ENCODE measurements around the gene TALDO1.

Gene TALDO1

DNA sequence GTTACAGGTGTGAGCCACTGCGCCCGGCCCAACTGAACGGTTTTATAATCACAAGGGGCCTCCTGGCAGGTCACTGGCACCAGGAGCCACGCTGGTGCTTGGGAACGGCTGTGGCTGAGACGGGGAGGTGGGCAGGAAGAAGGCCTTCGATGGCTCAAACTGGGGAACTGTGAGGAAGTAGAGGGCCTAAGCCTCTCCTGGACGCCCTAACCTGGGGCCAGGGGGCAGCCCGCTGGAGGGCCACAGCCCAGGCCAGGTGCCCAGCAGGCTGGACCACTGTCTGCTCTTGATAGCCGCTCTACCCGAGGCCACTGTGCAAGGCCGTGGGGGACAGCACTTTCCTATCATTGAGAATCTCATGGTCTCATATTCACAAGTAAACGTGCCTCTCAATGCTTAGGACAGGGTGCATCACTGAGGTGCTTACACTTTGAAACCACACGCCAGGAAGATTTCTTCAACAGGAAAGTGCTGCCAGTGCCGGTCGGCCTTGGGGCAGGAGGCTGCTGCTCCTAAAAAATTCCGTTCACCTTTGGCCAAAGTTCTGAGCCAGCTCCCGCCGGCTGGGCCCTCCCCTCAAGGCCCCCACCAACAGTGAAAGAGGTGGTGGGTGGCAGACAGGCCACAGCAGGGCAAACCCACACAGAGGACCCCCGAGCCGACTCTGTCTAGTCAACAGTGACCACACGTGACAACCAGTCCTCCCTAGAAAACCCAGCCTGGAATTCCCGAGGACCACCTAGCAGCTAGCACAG is 22.8 kb downstream of the TALDO1 start:
- DNase-seq (ENCODE audit: low read depth): no peak

DNA sequence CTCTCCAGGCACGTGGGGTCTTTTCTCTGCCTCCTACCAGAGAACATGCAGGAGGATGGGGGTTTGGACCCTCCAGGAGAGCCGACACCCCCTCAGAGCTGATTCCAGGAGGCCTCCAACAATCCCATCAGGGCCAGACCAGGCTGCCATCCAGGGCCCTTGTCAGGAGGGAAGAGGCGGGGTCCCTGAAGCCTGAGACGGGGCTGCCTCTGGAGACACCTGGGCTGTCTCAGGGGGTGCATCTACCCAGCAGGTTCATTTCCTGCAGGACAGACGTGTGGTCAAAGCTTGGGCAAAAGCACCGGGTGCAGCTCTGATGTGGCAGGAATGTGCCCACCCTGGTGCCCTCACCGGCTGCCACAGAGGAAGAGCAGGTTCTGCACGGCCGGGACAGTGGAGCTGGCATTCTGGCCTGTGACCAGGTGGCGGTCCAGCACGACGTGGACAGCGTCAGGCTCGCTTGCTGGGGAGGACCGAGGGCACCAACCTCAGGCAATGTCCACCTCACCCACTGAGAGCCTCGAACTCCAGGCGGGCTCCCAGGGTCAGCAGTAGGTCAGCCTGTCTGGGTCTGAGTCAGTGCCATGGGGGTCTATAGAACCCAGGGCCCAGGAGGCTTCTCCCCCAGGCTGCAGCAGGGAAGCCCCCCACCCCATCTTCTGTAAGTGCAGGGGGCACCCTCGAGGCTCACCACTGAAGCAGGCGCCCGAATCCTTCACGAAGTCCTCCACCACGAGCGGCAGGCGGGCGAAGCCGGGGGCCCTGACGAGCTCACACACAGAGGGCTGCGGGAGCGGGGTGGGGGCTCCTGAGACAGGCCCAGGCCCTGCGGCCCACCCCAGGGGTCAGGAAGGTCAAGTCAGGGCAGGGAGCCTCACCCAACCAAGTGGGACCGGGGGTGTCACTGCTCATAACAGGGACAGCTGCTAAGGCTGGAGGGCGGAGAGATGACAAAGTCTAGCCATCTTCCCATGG is 23.7 kb downstream of the TALDO1 start:
- DNase-seq (ENCODE audit: low read depth): no peak

DNA sequence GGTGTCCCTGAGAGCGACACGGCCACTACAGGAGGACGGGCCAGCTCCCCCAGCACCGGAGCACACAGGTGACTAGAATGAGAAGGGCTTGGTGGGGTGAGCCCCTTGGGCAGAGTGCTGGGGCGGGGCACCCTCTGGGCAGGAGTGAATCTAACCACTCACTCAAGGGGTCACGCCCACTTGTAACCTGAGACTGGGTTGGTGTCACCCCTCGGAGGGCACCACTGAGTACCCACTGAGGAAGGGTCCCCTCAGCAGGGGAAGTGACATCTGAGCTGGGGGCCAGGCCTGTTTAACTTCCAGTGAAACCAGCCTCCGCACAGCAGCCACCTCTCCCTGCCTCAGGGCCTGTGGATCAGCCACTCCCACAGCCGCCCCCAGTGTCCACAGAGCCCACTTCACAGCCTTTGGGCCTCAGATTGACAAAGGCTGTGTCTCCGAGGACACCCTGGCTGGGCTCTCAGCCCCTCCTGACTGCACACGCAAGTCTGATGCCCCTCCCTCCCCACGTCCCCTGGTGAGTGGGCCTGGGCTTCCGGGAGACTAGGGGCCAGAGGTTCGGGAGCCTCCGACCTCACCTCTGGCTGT is 24.4 kb downstream of the TALDO1 start:
- no peak for DNase-seq (ENCODE audit: low read depth)

DNA sequence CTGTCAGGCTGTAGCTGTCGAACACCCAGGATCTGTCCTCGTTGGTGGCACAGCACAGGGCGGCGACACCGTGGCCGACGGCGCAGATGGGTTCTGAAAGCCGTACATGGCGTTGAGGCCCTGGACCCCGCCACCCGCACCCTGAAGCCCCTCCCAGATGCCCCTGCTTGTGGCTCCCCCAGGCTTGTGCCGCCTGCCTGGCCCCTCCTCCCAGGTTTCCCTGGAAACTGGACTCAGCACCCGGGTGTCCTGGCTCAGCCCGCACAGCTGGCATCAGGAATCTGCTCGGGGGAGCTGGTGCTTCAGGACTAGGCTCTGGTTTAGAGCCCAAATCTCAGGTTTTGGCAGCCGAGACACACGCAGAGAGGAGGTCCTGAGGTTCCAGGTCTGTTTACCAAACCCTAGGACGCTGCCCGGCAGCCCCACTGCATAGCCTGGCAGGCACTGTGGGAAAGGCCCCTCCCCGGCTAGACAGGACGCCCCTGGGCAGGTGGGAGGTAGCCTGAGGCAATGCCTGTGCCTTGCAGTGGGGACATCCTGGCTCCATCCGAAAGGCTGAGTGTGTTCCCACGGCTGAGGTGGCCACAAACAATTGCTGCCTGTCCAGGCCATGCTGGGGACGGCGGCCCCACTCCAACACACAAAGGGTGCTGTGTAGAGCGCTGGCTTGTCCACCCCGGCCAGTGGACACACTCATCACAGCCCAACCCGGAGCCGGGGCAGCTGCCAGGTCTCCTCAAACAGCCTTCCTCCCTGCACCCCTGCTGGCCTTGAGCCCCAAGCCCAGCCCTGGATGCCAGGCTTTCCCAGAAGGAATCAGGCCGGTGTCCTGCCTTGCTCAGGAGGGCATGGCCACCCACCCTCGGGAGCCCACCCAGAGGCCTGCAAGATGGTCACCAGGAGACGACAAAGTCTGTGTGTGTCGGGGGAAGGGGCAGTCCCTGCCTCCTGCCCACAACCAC is 25.4 kb downstream of the TALDO1 start:
- DNase-seq (ENCODE audit: low read depth): no peak

DNA sequence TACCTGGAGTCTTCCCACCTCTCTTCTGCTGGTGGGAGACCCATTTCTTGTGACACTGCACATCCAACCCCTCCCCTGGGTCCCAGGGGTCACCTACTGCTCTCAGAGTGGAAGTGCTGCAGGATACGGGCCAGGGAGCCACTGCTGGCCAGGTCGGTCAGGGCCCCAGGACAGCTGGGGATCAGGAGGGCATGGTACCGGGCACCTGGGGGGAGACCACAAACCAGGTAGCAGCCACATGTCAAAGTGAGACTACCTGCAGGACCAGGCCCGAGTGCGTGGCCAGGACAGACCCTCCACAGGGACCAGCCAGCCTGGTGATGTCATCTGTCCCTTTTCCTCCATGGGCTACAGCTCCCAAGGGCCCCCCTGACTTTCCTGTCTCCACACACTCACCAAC is 26.2 kb downstream of the TALDO1 start:
- DNase-seq (ENCODE audit: low read depth): no peak

GRCh38 chr11:773830-774229 is 26.6 kb downstream of the TALDO1 start:
- DNase-seq (ENCODE audit: low read depth): no peak

DNA sequence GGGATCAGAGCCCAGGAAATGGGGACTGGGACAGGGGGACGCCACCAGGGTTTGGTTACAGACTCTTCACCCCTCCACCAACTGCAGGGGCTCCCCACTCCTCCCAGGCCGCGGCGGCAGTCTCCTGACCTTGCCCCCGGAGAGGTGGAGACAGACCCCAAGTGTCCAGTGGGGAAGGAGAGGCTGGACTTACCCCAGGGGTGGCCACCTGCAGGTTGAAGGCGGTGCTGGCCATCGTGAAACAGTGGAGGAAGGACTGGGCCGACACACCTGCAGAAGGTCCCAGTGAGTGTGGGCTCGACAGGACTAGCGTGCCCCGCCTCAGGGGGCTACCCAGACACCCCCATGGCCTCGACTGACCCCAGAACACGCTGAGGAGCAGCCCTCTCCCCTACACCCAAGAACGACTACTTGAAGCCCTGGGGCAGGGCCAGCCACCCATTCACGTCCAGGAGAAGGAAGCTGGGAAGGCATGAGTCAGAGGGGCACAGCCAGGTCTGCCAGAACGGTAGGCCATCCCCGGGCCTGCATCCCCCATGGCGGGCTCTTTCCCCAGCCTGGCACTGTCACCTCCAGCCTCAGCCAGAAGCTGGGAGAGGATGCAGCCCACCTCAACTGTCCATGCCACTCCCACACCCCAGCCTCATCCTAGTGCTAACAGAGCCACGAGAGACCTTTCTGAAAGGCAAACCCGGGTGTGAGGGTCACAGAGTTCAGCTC is 27.8 kb downstream of the TALDO1 start:
- DNase-seq (ENCODE audit: low read depth): no peak

DNA sequence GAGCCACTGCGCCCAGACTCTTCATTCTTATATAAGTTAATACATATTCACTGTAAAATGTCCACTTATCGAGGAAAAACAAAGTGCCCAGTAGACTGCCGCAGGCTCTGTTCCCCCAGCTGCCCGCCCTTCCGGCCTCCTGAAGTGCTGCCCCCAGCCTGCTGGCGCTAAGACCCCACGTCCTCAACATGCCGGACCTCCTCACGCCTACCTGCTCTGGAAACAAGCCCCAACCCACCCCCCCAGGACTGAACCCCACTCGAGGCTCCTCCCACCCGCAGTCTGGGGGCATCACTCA is 28.9 kb downstream of the TALDO1 start:
- DNase-seq (ENCODE audit: low read depth): no peak

- peak; percentile 13 for DNase-seq (ENCODE audit: low read depth)
These were observed 29.5 kb downstream of the TALDO1 start for GRCh38 chr11:776561-777287.

DNA sequence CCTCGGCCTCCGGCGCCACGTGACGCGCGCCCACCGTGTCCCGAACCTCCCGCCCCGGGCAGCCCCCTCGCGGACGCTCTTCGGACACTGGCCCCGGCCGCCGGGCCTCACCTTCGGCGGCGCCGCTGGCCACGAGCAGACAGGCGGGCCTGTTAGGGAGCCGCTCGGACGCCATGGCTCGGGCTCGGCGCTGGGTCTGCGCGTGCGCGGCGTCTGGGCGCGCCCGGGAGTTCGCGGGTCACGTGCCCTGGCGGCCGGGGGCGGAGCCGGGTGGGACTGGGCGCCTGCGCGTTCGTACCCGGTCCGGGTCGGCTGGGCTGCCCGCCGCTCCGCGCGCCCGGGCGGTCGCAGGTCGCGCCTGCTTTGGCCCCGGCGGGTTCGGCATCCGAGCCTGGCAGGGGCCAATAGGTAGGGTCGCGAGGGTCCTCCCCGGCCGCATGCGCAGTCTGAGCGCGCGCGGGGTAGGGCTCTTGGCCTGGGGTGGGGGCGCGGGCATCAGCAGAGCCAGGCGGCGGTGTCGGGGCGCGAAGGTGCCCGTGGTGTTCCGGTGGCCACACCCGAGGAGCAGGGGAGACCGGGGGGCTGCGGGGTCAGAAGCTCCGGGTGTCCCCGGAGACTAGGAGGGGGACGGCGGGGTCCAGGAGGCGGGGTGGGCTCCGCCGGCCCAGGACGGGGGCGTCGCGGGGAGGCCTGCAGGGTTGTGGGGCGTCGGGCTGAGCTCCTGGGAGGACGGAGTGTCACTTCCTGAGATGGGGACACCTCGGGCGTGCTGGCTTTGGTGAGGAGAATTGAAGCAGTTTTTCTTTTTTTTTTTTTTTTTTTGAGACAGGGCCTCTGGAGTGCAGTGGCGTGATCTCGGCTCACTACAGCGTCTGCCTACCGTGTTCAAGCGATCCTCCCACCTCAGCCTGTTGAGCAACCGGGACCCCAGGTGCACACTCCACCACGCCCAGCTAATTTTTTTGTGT is 30.3 kb downstream of the TALDO1 start, which contains the start of gene GATD1:
Gene GATD1, minus strand, starts transcription at position 200 of the 968 bp plus-strand sequence. Its CDS starts 25 bp downstream, at position 175.
- peak; percentile 93 for DNase-seq (ENCODE audit: low read depth)

DNA sequence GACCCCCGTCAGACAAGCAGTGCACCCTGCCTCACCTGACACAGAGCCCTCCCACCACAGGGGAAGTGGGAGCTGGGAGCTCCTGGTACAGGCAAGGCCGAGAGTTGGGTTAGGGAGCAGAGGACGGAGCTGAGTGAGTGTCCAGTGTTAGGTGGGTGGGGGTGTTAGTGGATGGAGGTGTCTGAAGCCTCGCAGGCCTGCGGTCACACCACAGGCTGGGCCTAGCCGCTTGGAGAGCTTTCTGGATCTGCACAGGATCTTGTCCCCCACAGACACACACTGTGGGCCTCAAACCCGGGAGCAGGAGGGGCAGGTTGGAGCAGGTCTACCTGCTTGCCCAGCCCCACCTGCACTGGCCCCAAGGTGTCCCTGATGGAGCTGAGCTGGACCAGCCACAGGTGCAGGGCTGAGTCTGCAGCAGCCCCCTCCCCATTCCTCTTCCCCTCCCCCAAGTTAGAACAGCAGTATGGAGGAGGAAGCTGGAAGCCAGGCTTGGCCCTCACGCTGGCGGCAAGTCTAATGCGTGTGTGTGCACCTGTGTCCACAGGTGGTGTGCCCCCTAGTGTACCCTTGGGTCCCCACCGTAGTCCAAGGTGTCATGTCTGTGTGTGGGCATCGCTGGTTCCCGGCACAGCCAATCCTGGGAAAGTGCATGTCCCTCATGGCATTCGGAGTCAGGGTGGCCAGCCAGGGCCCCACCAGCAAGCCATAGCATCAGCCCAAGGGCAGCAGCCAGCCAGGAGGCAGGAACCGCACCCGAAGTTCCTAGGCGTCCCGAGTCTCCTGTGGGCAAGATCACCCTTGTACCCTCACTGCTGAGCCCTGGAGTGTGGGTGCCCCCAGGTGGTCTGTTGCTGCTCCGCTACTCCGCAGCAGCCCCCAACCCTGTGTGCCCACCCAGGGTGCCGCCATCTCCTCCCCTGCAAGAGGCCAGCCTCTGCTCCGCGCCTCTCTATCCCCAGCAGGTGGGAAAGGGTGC is 32.0 kb downstream of the TALDO1 start:
- DNase-seq (ENCODE audit: low read depth): no peak

GRCh38 chr11:779955-780532 is 32.8 kb downstream of the TALDO1 start:
- no peak for DNase-seq (ENCODE audit: low read depth)

GRCh38 chr11:782264-783174 is 35.3 kb downstream of the TALDO1 start:
- DNase-seq (ENCODE audit: low read depth): no peak

DNA sequence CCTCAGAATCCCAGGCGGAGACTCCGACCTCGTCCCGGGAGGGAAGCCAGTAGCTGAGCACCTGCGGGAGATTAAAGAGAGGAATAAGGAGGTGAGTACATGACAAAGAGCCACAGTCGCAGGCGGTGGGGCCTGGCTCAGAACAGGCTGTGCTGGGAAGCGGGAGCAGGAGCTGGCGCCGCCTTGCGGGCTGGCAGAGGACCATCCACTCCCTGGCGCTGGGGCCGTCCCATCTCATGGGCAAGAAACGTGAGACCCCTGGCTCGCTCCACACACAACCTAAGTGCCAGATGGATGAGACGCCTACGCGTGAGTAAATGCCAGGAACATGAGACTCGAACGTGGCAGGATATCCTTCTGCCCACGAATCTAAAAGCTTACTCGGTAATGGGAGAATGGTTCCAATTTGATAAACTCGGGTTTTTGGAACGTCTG is 36.3 kb downstream of the TALDO1 start:
- DNase-seq (ENCODE audit: low read depth): no peak

DNA sequence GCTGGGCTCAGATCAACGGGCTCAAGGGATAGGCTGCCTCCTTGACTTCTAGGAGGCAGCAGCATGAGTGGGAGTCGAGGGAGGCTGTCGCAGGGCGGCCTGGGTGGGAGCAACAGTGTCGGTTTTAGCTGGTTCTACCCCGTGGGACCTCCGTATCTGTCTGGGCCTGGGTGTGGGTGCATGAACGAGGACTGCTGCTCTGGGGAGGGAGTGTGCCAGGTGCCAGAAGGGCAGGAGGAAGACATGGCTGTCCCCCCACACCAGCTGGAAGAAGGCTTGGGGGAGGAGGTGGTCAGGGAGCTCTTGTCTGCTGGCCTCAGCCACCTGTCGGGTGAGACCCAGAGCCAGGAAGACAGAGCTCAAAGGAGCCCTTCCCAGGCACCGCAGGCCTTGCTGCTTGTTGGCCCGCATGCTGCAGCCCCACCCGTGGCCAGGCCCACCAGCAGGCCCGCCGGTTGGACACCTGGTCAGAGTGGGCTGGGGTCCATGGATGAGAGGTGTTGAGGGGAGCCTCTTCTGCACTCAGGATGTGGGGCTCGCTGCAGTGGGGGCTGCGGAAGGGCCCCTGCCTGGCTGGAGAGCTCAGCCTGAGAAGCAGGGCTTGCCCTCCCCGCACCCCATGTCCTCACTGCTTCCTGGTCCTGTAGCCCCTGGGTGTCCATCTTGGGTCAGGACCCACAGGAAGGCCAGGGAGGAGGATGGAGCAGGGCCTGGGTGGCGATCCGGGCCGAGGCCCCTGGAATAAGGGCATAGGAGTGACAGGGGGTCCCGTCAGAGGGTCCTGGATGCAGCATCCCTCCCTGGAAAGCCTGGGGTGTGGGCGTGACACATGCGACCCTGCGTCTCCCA is 39.2 kb downstream of the TALDO1 start:
- DNase-seq (ENCODE audit: low read depth): no peak
